HL-60 (cell line): ENCODE measurements around the gene CHRNB1.
A peak's percentile ranks its signal among the peaks of the same experiment; 100 is the strongest.

ENCODE experiments used
- CTCF ChIP-seq: IDR thresholded peaks from one replicate; pipeline ENCODE4 v1.5.1; 2011; ENCODE audit warnings: low read length, control low read depth, inconsistent platforms; ENCODE audit not compliant: insufficient read depth
- GABPA ChIP-seq: IDR thresholded peaks from 2 replicates; pipeline ENCODE4 v1.6.1; 2012; ENCODE audit warnings: low read depth
- POLR2AphosphoS5 ChIP-seq: IDR thresholded peaks from 2 replicates; pipeline ENCODE4 v1.6.1; 2012; ENCODE audit warnings: low read depth
- REST ChIP-seq: IDR thresholded peaks from 2 replicates; pipeline ENCODE4 v1.6.1; 2012; ENCODE audit warnings: low read depth; ENCODE audit not compliant: insufficient replicate concordance
- SPI1 ChIP-seq: IDR thresholded peaks from 2 replicates; pipeline ENCODE4 v1.6.1; 2012; ENCODE audit warnings: low read depth, mild to moderate bottlenecking, borderline replicate concordance

- no peak for TF ChIP-seq CTCF
- no peak for TF ChIP-seq SPI1
- TF ChIP-seq POLR2AphosphoS5, result no peak; the same call in 1 of the 2 replicates
- peak; percentile 16 for TF ChIP-seq REST
- TF ChIP-seq GABPA, result no peak
Observed at GRCh38 chr17:7435676-7436555, 8.9 kb upstream of the CHRNB1 start.
